Stimulated activated CD4-positive, alpha-beta T cell treated with anti-CD3 and anti-CD28 coated beads, TNF-alpha, amount 100 ng/mL, for 24 hours (primary cell): Measurements from ENCODE around the gene GSDMA.
"Not testable (repeated sequence)": the region's sequence is repeated elsewhere in the genome, so short reads cannot be mapped to it uniquely, and the experiment has no call there.

Experiments
- DNase-seq, 3 experiments: peaks; one replicate each; pipeline ENCODE4 v3.0.0-alpha.2; 2020; ENCODE audit warnings: low read depth in 3 of 3

Gene GSDMA

GRCh38 chr17:39928858-39929645, 33.8 kb upstream of the GSDMA start:
- DNase-seq: no peak

DNA sequence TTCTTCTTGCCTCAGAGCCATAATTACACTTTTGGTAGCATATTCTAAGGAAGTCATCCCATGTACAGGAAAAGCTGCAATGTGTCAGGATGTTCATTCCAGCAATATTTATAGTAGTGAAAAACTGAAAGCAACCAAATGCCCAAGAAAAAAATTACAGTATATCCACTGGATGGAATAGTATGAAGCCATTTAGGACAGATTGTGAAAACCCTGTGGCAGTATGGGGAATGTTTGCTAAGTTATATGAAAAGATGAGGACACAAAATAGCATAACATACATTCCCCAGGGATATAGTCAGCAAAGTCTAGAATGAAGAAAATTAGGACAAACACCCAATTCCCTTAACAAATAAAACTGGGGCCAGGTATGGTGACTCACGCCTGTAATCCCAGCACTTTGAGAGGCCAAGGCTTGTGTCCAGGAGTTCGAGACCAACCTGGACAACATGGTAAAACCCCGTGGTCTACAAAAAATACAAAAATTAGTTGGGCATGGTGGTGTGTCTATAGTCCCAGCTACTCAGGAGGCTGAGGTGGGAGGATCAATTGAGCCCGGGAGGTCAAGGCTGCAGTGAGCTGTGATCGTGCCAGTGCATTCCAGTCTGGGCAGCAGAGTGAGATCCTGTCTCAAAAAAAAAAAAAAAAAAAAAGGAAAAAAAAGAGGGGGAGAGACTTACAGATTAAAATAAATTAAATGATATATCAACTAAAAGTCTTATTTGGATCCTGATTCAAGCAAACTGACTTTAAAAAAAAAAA, 33.0 kb upstream of the GSDMA start:
- no peak for DNase-seq

DNA sequence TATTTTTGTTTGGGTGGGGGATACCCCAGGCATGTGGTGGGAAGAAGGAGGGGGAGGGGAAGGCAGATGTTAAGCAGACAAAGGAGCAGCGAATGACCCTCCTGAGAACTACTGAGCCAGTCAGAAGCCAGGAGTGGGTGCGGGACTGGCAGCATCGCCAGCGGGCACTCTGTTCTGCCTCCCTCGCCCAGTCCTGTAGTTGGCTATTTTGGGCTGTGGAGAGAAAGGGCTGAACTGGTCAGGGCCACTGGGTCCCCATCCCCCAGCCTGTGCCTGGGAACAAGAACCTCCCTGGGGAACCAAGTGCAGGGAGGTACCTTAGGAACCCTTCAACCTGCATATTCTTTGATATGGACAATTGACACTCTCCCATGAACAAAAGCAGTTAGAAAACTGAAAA, 28.9 kb upstream of the GSDMA start:
- no peak for DNase-seq

DNA sequence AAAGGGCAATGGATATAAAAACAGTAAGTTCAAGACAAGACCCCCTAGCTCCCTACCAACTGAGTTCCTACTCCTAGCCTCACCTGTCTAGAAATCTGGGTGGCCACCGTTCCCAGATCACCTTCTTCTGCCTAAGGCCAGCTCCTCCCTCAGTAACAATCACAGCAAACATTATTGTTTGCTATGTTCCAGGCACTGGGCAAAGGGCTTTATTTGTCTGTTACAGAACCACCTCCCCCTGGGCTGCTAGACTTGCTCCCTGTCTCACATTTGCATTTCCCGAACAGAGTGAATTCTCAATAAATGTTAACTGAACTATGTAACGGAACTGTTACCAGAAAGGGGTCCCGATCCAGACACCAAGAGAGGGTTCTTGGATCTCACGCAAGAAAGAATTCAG, 28.5 kb upstream of the GSDMA start:
- DNase-seq: no peak

DNA sequence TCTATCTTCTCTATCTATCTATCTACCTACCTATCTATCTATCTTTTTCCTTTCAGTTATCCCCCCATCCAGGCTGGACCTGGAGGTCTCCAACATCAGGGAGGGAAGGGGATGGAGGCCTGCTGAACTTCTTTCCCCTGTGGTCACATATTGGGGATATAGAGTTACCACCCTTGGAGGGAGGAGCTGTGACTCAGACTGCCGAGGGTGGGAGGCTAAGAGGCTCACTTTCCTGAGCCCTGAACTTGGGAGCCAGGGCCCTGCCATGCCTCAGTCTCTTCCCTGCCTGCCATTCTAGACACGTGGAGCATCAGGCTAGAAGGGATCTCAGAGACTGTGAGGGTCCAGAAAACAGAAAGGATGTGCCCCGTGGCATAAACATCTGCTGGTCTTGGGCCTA, 26.9 kb upstream of the GSDMA start:
- DNase-seq: no peak

- no peak for DNase-seq
These were observed 25.4 kb upstream of the GSDMA start for GRCh38 chr17:39937447-39937846.

GRCh38 chr17:39938140-39938869, 24.5 kb upstream of the GSDMA start:
- no peak for DNase-seq

- no peak for DNase-seq
These were observed 23.7 kb upstream of the GSDMA start for GRCh38 chr17:39939106-39939505.

GRCh38 chr17:39939588-39940419, 23.0 kb upstream of the GSDMA start:
- DNase-seq: peak in 1 of 3 experiments; percentile 43

GRCh38 chr17:39943702-39944392, 19.0 kb upstream of the GSDMA start:
- no peak for DNase-seq

- DNase-seq: no peak
These were observed 18.5 kb upstream of the GSDMA start for GRCh38 chr17:39944393-39944711.

- DNase-seq: no peak
These were observed 16.1 kb upstream of the GSDMA start for GRCh38 chr17:39946551-39947330.

DNA sequence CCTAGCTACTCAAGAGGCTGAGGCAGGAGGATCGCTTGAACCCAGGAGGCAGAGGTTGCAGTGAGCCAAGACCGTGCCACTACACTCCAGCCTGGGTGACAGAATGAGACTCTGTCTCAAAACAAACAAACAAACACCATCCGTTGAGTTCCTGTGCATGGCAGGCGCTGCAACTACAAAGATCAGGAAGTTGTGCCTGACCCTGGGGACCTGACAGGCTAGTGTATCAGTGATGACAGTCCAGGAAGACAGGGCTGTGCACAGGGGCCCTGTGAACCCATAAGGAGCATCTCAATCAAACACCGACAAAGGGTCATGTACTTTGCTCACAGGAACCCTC, 14.3 kb upstream of the GSDMA start:
- DNase-seq: not testable (repeated sequence)

GRCh38 chr17:39949028-39949427, 13.8 kb upstream of the GSDMA start:
- no peak for DNase-seq

DNA sequence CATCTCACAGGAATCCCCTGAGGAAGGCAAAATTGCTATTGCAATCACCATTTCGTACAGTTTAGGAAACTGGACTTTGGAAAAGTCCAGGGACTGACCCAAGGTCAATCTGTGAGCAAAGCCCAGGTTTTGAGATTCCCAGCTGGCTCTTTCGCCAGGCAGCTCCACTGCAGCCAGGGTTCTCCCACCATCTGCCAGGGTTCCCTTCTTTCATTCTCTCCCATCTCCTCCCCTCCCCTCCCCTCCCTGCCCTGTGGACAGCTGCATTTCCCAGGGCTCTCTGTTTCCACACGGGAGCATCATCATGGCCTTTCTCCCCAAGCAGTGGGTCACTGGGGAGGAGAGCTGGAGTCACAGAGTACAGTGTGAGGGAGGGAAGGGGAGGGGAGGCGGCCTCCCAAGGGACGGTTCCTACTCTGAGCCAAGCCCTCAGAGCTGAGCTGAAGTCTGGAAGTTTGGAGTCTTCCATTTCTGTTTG, 11.9 kb upstream of the GSDMA start:
- no peak for DNase-seq

DNA sequence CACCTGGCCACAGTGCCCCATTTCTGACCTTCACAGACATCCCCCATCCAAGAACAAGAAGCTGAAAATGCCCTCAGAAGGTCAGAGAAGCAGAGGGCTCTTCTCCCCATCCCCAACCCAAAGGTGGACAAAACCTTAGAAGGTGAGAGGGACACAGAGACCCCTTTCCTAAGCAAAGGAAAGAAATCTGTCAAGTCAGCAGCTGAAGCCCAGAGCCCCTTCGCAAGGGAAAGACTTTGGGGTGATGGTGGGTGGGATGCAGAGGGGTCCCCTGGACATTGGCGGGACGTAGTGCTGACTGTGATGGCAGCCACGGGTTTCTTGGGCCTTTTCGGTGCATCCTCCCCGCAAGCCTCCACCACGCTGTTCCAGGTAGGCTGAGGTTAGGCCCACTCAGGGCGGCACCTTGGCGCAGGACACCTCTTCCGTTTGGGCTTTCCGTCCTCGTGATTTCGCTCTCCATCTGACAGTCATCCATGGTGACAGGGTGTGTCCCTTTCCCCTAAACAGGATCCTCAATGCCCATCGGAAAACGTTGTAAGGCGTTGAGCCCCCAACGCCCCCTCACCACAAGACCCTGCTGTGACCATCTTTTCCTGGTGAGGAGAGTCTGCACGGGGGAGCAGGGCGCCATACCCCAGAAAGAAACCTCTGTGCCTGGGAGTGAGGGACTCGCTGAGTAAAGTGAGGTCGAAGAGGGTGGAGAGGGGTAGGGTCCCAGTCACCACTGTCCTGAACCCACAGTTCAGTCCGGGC, 10.7 kb upstream of the GSDMA start:
- DNase-seq: no peak

DNA sequence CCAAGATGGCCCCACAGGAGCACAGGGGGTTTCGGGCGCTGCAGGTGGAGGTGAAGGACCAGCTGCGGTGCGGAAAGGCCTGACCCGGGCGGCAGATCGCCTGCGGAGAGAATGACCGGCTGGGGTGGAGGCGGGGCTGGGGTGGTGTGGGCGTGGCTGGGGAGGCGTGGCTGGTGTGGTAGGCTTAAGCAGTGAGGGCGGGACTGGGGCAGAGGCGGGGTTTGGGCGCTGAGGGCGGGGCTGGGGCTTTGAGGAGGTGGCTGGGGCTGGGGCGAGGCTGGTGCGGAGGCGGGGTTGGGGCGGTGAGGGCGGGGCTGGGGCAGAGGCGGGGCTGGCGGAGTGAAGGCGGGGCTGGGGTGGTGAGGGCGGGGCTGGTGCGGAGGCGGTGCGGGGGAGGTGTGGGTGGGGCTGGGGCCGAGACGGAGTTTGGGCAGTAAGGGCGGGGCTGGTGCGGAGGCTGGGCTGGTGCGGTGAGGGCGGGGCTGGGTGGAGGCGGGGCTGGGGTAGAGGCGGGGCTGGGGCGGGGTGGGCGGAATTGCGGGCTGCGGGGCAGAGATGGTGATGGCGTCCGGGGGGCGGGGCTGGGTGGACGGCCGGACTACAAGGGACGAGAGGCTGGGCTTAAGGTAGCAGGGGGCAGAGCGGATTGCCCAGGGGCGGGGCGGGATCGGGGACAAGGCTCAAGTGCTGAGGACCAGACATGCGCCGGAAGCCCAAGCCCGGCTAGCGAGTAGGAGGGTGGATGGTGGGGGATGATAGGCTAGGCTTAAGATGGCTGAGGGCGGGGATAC, 9.9 kb upstream of the GSDMA start:
- peak; percentile 66 to 94 (median 79) for DNase-seq

GRCh38 chr17:39953471-39953888, 9.3 kb upstream of the GSDMA start:
- no peak for DNase-seq

GRCh38 chr17:39954876-39955275, 7.9 kb upstream of the GSDMA start:
- DNase-seq: no peak
